ENCODE results near the gene GATA2. TPM values are rescaled to one million over a fixed set of nuclear protein-coding genes. Genes with fewer than 3 reads are reported as not detected.

The GATA2 gene
- total RNA-seq, 1 experiment from 2014 or later, result 74.6 TPM

DNA sequence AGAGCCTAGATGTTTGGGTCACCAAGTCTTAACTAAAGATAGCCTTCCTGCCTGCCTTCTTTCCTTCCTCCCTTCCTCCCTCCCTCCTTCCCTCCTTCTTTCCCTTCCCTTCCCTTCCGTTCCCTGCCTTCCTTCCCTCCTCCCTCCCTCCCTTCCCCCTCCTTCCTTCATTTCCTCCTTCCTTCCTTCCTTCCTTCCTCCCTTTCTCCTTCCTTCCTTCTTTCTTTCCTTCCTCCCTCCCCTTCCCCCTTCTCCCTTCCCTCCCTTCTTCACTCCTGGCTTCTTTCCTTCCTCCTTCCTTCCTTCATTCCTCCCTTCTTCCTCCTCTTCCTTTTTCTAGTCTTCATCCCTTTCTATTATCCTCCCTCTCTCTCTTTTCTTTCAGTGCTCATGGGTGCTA lies 28.3 kb downstream of the GATA2 start:
- ChIA-PET CTCF (no interaction called here), POLR2A (no interaction called here)
- Histone ChIP-seq H3K4me1 (ENCODE audit: control insufficient read depth, insufficient read depth, low read length) (no peaks in the 10 kb centered on the region), H3K27me3 (ENCODE audit: control insufficient read depth, insufficient read depth, low read length) (peaks cover 5% of the 10 kb centered on the region; the same call in 1 of the 2 replicates), H3K9me3 (ENCODE audit: control insufficient read depth, insufficient read depth, low read depth, low read length) (no peaks in the 10 kb centered on the region), H3K4me3 (ENCODE audit: low read depth in 2 of 2, low read length in 2 of 2) (no peak overlapping the region), H3K27ac (ENCODE audit: low read length) (no peak overlapping the region), H3K36me3 (ENCODE audit: control insufficient read depth, insufficient read depth, low read length) (no peaks in the 10 kb centered on the region)
- DNase-seq (ENCODE audit: low read depth, low spot score), result no peak
- intact Hi-C loops (cut with micrococcal nuclease; ENCODE audit: unreplicated experiment), result no loop called here
- no peak for ATAC-seq
- no TSS peak for BruUV-seq (replicated peaks)
- TF ChIP-seq TCF7L2 (IDR thresholded peaks at IDR 0.05; ENCODE audit: low read depth, low read length) (no peak), SIN3A (IDR thresholded peaks at IDR 0.05; ENCODE audit: borderline replicate concordance, insufficient read depth, low read depth, low read length) (no peak), POLR2AphosphoS5 (IDR thresholded peaks at IDR 0.05; ENCODE audit: low read depth, low read length) (no peak)
- TF ChIP-seq, protein P1, sequence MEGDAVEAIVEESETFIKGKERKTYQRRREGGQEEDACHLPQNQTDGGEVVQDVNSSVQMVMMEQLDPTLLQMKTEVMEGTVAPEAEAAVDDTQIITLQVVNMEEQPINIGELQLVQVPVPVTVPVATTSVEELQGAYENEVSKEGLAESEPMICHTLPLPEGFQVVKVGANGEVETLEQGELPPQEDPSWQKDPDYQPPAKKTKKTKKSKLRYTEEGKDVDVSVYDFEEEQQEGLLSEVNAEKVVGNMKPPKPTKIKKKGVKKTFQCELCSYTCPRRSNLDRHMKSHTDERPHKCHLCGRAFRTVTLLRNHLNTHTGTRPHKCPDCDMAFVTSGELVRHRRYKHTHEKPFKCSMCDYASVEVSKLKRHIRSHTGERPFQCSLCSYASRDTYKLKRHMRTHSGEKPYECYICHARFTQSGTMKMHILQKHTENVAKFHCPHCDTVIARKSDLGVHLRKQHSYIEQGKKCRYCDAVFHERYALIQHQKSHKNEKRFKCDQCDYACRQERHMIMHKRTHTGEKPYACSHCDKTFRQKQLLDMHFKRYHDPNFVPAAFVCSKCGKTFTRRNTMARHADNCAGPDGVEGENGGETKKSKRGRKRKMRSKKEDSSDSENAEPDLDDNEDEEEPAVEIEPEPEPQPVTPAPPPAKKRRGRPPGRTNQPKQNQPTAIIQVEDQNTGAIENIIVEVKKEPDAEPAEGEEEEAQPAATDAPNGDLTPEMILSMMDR (IDR thresholded peaks at IDR 0.05), result no peak
- TF ChIP-seq, protein P2, sequence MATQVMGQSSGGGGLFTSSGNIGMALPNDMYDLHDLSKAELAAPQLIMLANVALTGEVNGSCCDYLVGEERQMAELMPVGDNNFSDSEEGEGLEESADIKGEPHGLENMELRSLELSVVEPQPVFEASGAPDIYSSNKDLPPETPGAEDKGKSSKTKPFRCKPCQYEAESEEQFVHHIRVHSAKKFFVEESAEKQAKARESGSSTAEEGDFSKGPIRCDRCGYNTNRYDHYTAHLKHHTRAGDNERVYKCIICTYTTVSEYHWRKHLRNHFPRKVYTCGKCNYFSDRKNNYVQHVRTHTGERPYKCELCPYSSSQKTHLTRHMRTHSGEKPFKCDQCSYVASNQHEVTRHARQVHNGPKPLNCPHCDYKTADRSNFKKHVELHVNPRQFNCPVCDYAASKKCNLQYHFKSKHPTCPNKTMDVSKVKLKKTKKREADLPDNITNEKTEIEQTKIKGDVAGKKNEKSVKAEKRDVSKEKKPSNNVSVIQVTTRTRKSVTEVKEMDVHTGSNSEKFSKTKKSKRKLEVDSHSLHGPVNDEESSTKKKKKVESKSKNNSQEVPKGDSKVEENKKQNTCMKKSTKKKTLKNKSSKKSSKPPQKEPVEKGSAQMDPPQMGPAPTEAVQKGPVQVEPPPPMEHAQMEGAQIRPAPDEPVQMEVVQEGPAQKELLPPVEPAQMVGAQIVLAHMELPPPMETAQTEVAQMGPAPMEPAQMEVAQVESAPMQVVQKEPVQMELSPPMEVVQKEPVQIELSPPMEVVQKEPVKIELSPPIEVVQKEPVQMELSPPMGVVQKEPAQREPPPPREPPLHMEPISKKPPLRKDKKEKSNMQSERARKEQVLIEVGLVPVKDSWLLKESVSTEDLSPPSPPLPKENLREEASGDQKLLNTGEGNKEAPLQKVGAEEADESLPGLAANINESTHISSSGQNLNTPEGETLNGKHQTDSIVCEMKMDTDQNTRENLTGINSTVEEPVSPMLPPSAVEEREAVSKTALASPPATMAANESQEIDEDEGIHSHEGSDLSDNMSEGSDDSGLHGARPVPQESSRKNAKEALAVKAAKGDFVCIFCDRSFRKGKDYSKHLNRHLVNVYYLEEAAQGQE (IDR thresholded peaks at IDR 0.05; ENCODE audit: insufficient read depth in 1 of 2, low read depth in 2 of 2, low read length in 1 of 2), result no peak
- in situ Hi-C loops (cut with HindIII; ENCODE audit: low pct_unique_long_range_greater_than_20kb, low sequenced_read_pairs), result no loop called here

DNA sequence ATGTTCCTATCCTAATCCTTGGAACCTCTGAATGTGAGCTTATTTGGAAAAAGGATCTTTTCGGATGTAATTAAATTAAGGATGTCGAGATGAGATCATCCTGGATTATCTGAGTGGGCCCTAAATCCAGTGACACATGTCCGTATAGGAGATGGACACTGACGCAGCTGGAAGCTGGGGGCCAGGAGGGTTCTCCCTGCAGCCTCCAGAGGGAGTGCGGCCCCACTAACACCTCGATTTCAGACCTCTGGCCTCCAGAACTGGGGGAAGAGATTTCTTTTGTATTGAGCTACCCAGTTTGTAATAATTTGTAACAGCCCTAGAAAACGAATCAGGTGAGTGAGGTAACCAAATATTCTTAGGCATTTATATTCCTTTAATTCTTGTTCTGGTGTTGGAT lies 28.8 kb downstream of the GATA2 start:
- TF ChIP-seq POLR2AphosphoS5 (IDR thresholded peaks at IDR 0.05; ENCODE audit: low read depth, low read length) (no peak), SIN3A (IDR thresholded peaks at IDR 0.05; ENCODE audit: borderline replicate concordance, insufficient read depth, low read depth, low read length) (no peak), TCF7L2 (IDR thresholded peaks at IDR 0.05; ENCODE audit: low read depth, low read length) (no peak)
- TF ChIP-seq, protein P1 (IDR thresholded peaks at IDR 0.05), result no peak
- TF ChIP-seq, protein P2 (IDR thresholded peaks at IDR 0.05; ENCODE audit: insufficient read depth in 1 of 2, low read depth in 2 of 2, low read length in 1 of 2), result no peak
- H3K4me1 ChIP-seq (ENCODE audit: control insufficient read depth, insufficient read depth, low read length), result no peaks in the 10 kb centered on the region
- H3K4me3 ChIP-seq (ENCODE audit: low read depth in 2 of 2, low read length in 2 of 2), result no peak overlapping the region
- peaks cover 5% of the 10 kb centered on the region; the same call in 1 of the 2 replicates for H3K27me3 ChIP-seq (ENCODE audit: control insufficient read depth, insufficient read depth, low read length)
- H3K9me3 ChIP-seq (ENCODE audit: control insufficient read depth, insufficient read depth, low read depth, low read length), result no peaks in the 10 kb centered on the region
- ATAC-seq (no peak), DNase-seq (ENCODE audit: low read depth, low spot score) (no peak)
- BruUV-seq (replicated peaks), result no TSS peak
- CTCF ChIA-PET, result no interaction called here
- H3K27ac ChIP-seq (ENCODE audit: low read length), result no peak overlapping the region
- in situ Hi-C loops (cut with HindIII; ENCODE audit: low pct_unique_long_range_greater_than_20kb, low sequenced_read_pairs), result no loop called here
- POLR2A ChIA-PET, result no interaction called here
- intact Hi-C loops (cut with micrococcal nuclease; ENCODE audit: unreplicated experiment), result no loop called here
- H3K36me3 ChIP-seq (ENCODE audit: control insufficient read depth, insufficient read depth, low read length), result no peaks in the 10 kb centered on the region

All from Panc1 (cell line).